ENCODE measurements around the gene RRAGD.

DNA sequence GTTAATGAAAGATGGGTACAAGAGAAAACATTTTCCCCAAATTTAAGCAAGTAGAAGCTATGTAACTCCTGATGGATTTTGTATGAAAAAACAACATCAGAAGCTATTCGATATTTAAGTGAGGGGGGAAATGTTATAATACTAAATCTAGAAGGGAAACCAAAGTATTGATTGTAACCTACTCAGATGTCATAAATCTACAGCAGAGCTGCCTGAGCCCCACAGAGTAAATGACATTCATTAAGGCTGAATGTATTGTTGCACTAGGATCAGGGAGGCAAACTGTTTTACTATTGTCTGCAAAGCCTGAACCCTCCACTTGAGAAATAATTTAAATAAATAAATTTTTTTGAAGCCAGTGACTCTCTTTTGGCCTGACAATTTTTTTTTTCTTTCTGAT, 40.2 kb upstream of the RRAGD start:
- TF ChIP-seq, protein P1, sequence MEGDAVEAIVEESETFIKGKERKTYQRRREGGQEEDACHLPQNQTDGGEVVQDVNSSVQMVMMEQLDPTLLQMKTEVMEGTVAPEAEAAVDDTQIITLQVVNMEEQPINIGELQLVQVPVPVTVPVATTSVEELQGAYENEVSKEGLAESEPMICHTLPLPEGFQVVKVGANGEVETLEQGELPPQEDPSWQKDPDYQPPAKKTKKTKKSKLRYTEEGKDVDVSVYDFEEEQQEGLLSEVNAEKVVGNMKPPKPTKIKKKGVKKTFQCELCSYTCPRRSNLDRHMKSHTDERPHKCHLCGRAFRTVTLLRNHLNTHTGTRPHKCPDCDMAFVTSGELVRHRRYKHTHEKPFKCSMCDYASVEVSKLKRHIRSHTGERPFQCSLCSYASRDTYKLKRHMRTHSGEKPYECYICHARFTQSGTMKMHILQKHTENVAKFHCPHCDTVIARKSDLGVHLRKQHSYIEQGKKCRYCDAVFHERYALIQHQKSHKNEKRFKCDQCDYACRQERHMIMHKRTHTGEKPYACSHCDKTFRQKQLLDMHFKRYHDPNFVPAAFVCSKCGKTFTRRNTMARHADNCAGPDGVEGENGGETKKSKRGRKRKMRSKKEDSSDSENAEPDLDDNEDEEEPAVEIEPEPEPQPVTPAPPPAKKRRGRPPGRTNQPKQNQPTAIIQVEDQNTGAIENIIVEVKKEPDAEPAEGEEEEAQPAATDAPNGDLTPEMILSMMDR (IDR thresholded peaks at IDR 0.05), result no peak
- TF ChIP-seq EP300 (IDR thresholded peaks at IDR 0.05), result no peak
